Heart left ventricle (tissue), 13 donors: Measurements from ENCODE around the gene SHOX.

Experiments used
- POLR2A ChIP-seq, 2 donors: fragments of 450-650 bp; IDR thresholded peaks; one replicate each; pipeline ENCODE4 v1.6.1; 2017; ENCODE audit warnings: antibody characterized with exemption in 2 of 2, mild to moderate bottlenecking in 2 of 2, moderate library complexity in 2 of 2
- TF ChIP-seq, protein P1 (sequence below), 12 donors: fragments of 200-600 bp; sonication (generic) in 4 of 12; IDR thresholded peaks; one replicate each; pipeline versions ENCODE4 v1.5.0 to v1.8.0; 2018 to 2022; ENCODE audit warnings: antibody characterized with exemption in 12 of 12, mild to moderate bottlenecking in 5 of 12
- donor health status: ischemic (EF 13 %, LVEDD 7.1; RV severe dilation, severe dysfunction).
- donor health status: DM: no; HTN: yes; CAD: no.
- donor health status: DM: no; HTN: no; CAD: no.
- donor health status: ischemic (EF 25% LVEDD 6.9; RV normal size, moderate dysfunction).
- donor health status: ischemic (EF 25% LVEDD 5.7; RV mildly dilated, moderate dysfunction).
- donor health status: ischemic (EF 35%, LVEDD 5.7; RV mildly dilated, moderate dysfunction).
- donor health status: nonischemic (EF 11% LVEDD 7.7; RV severe dilation, severe dysfunction).
- donor health status: DM: yes; HTN: yes; CAD: no.
- donor health status: PGD.
- donor health status: ischemic (EF 29% LVEDD 5.4; RV normal size, mild dysfunction).
- donor health status: nonischemic (EF 23%, LVEDD 6.1; RV moderate dilation, normal function).

GRCh38 chrX:633043-633984, 2.7 kb downstream of the SHOX start:
- TF ChIP-seq, protein P1, sequence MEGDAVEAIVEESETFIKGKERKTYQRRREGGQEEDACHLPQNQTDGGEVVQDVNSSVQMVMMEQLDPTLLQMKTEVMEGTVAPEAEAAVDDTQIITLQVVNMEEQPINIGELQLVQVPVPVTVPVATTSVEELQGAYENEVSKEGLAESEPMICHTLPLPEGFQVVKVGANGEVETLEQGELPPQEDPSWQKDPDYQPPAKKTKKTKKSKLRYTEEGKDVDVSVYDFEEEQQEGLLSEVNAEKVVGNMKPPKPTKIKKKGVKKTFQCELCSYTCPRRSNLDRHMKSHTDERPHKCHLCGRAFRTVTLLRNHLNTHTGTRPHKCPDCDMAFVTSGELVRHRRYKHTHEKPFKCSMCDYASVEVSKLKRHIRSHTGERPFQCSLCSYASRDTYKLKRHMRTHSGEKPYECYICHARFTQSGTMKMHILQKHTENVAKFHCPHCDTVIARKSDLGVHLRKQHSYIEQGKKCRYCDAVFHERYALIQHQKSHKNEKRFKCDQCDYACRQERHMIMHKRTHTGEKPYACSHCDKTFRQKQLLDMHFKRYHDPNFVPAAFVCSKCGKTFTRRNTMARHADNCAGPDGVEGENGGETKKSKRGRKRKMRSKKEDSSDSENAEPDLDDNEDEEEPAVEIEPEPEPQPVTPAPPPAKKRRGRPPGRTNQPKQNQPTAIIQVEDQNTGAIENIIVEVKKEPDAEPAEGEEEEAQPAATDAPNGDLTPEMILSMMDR (IDR thresholded peaks at IDR 0.05) = no peak
- no peak for TF ChIP-seq POLR2A (IDR thresholded peaks at IDR 0.05)
